Hepatocyte (in vitro differentiated cells): Measurements from ENCODE around the gene MAGI1. TPM values are rescaled to one million over a fixed set of nuclear protein-coding genes. Genes with fewer than 3 reads are reported as not detected.

Source experiments
- DNase-seq: peaks from one replicate; pipeline ENCODE4 v3.0.0-alpha.2; 2016; ENCODE audit warnings: low spot score
- H2AFZ ChIP-seq: fragments of 200-600 bp; sonication (generic); 2 replicates; pipeline ENCODE4 v1.6.0; 2016; ENCODE audit warnings: antibody characterized with exemption, mild to moderate bottlenecking
- H3K27ac ChIP-seq: fragments of 200-600 bp; sonication (generic); 2 replicates; pipeline ENCODE4 v1.5.1; 2016; ENCODE audit warnings: mild to moderate bottlenecking
- H3K27me3 ChIP-seq: fragments of 200-600 bp; sonication (generic); 2 replicates; pipeline ENCODE4 v1.6.1; 2016
- H3K36me3 ChIP-seq: fragments of 200-600 bp; sonication (generic); replicated peaks from 2 replicates; pipeline ENCODE4 v1.5.1; 2016; ENCODE audit warnings: low read depth; ENCODE audit not compliant: insufficient read depth
- H3K4me1 ChIP-seq: fragments of 200-600 bp; sonication (generic); 2 replicates; pipeline ENCODE4 v1.5.1; 2016; ENCODE audit warnings: mild to moderate bottlenecking, moderate library complexity; ENCODE audit not compliant: insufficient read depth
- H3K4me2 ChIP-seq: fragments of 200-600 bp; sonication (generic); 2 replicates; pipeline ENCODE4 v1.6.0; 2016
- H3K4me3 ChIP-seq: fragments of 200-600 bp; sonication (generic); 2 replicates; pipeline ENCODE4 v1.5.1; 2016; ENCODE audit warnings: mild to moderate bottlenecking
- H3K79me2 ChIP-seq: fragments of 200-600 bp; sonication (generic); 2 replicates; pipeline ENCODE4 v1.6.0; 2017; ENCODE audit warnings: mild to moderate bottlenecking
- H3K9me2 ChIP-seq: fragments of 200-600 bp; sonication (generic); replicated peaks from 2 replicates; pipeline ENCODE4 v1.6.0; 2017; ENCODE audit warnings: mild to moderate bottlenecking; ENCODE audit not compliant: insufficient read depth
- H3K9me3 ChIP-seq: fragments of 200-600 bp; sonication (generic); 2 replicates; pipeline ENCODE4 v1.5.1; 2016; ENCODE audit warnings: low read depth, mild to moderate bottlenecking
- H4K20me1 ChIP-seq: fragments of 200-600 bp; sonication (generic); 2 replicates; pipeline ENCODE4 v1.6.0; 2016; ENCODE audit warnings: mild to moderate bottlenecking; ENCODE audit not compliant: insufficient read depth, poor library complexity, severe bottlenecking
- EZH2 ChIP-seq: fragments of 200-600 bp; sonication (generic); IDR thresholded peaks from 2 replicates; pipeline ENCODE4 v1.6.1; 2016; ENCODE audit warnings: antibody characterized with exemption, mild to moderate bottlenecking, borderline replicate concordance
- EZH2phosphoT487 ChIP-seq: fragments of 200-600 bp; sonication (generic); IDR thresholded peaks from one replicate; pipeline ENCODE4 v1.6.1; 2018; ENCODE audit warnings: antibody characterized with exemption, mild to moderate bottlenecking, low read depth, moderate library complexity; ENCODE audit not compliant: unreplicated experiment, severe bottlenecking
- WGBS: methylation state at CpG from one replicate; pipeline ENCODE4 v1.1.6; 2016; ENCODE audit warnings: low lambda C conversion rate; ENCODE audit errors: missing lambda C conversion rate; 5-methylcytosine and 5-hydroxymethylcytosine counted together
- polyA plus RNA-seq: library from polyadenylated mRNA; unstranded; fragments of >200 nt; fragmentation: Nextera tagmentation; extraction: Ambion mirVana; gene quantifications from 2 replicates; pipeline ENCODE4 v1.2.1, GENCODE V29; 2016
- total RNA-seq: library from RNA; depleted of rRNA; stranded (reverse); fragments of >200 nt; gene quantifications from 2 replicates; pipeline ENCODE4 v1.2.3, GENCODE V29; 2014
- TF ChIP-seq, protein P1 (sequence below): fragments of 200-600 bp; sonication (generic); IDR thresholded peaks from 2 replicates; pipeline ENCODE4 v1.5.1; 2016; ENCODE audit warnings: antibody characterized with exemption, mild to moderate bottlenecking; ENCODE audit not compliant: poor library complexity

MAGI1 gene
- total and polyA plus RNA-seq, 2 experiments from 2014 or later: 26.2 to 43.5 TPM

DNA sequence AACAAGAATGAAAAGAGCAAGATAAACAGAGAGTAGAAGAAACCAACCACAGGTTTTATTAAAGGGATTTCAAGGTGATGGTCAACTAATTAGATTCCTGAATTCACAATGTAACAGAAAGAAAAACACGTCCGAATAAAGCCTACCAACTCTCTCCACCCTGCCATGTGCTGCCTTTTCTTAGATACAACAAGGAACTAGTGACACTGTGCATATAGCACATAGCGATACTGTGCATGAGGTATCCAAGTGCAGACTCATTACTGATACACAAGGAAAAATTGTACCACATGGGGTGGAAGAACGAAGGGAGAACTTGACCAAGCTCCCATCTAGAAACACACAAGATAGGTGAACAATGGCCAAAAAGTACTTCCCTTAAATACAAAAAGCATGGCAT is 154.6 kb downstream of the MAGI1 start:
- Histone ChIP-seq H3K79me2 (peaks cover 85% of the 10 kb centered on the region), H3K27me3 (no peaks in the 10 kb centered on the region), H3K9me3 (no peaks in the 10 kb centered on the region), H4K20me1 (no peaks in the 10 kb centered on the region), H3K4me3 (no peak overlapping the region), H3K27ac (peak overlapping the region; percentile 61), H3K36me3 (no peaks in the 10 kb centered on the region), H2AFZ (no peak overlapping the region), H3K4me1 (peaks cover 4% of the 10 kb centered on the region), H3K4me2 (peak overlapping the region; percentile 60), H3K9me2 (no peaks in the 10 kb centered on the region)
- TF ChIP-seq EZH2phosphoT487 (no peak), EZH2 (no peak)
- TF ChIP-seq, protein P1, sequence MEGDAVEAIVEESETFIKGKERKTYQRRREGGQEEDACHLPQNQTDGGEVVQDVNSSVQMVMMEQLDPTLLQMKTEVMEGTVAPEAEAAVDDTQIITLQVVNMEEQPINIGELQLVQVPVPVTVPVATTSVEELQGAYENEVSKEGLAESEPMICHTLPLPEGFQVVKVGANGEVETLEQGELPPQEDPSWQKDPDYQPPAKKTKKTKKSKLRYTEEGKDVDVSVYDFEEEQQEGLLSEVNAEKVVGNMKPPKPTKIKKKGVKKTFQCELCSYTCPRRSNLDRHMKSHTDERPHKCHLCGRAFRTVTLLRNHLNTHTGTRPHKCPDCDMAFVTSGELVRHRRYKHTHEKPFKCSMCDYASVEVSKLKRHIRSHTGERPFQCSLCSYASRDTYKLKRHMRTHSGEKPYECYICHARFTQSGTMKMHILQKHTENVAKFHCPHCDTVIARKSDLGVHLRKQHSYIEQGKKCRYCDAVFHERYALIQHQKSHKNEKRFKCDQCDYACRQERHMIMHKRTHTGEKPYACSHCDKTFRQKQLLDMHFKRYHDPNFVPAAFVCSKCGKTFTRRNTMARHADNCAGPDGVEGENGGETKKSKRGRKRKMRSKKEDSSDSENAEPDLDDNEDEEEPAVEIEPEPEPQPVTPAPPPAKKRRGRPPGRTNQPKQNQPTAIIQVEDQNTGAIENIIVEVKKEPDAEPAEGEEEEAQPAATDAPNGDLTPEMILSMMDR: no peak
- 45% methylated on average over 4 of the region's 4 CpGs for WGBS
- no peak for DNase-seq

DNA sequence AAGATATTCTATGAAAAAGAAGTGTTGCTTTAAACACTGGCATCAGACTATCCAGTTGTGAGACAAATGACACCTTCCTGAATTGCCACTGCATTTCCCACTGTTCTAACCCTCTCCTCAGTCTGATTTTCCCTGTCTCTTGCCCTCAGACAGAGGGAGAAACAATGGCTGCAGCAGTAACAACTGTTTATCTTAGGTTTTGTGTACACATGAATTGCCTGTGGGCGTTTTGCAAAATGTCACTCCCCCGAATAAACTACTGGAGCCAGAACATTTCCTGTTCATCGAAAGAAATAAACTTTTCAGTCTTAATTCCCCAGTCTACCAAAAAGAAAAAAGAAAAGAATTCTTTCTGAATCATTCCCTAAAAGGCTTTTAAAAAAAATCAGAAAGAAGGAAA is 155.1 kb downstream of the MAGI1 start:
- H3K4me1 ChIP-seq: peaks cover 4% of the 10 kb centered on the region
- no peak overlapping the region for H2AFZ ChIP-seq
- H3K9me2 ChIP-seq: no peaks in the 10 kb centered on the region
- H3K36me3 ChIP-seq: no peaks in the 10 kb centered on the region
- H3K4me2 ChIP-seq: peak overlapping the region; percentile 60
- H3K9me3 ChIP-seq: no peaks in the 10 kb centered on the region
- WGBS: 8% methylated on average over 3 of the region's 3 CpGs
- peak; percentile 49 for DNase-seq
- H3K27me3 ChIP-seq: no peaks in the 10 kb centered on the region
- no peak overlapping the region for H3K4me3 ChIP-seq
- TF ChIP-seq EZH2 (no peak), EZH2phosphoT487 (no peak)
- TF ChIP-seq, protein P1: no peak
- no peaks in the 10 kb centered on the region for H4K20me1 ChIP-seq
- peaks cover 86% of the 10 kb centered on the region for H3K79me2 ChIP-seq
- H3K27ac ChIP-seq: peak overlapping the region; percentile 61

DNA sequence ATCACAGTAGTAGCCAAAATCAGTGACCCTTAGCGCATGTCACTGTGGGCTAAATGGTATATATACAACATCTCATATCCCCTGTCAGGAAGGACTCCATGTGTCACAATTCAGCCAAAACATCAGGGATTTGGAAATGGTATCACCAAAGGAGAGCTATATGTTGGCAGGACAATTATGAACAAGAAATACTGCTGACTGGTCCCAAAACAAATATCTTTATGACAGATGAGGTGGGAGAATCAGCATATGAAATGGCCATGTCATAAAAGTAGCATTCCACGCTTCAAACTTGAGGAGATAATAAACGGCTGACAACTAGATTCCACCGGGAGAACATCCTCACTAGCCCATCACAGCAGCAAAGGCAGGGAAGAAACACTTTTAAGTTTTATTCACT is 158.4 kb downstream of the MAGI1 start:
- Histone ChIP-seq H2AFZ (no peak overlapping the region), H3K4me2 (no peak overlapping the region), H3K4me3 (no peak overlapping the region), H3K4me1 (peaks cover 4% of the 10 kb centered on the region), H3K36me3 (no peaks in the 10 kb centered on the region), H3K27ac (no peak overlapping the region), H3K27me3 (no peaks in the 10 kb centered on the region), H3K79me2 (peaks cover 83% of the 10 kb centered on the region), H3K9me3 (no peaks in the 10 kb centered on the region), H3K9me2 (no peaks in the 10 kb centered on the region), H4K20me1 (peaks cover 6% of the 10 kb centered on the region)
- 63% methylated on average over 4 of the region's 4 CpGs for WGBS
- DNase-seq: no peak
- TF ChIP-seq EZH2phosphoT487 (no peak), EZH2 (no peak)
- TF ChIP-seq, protein P1: no peak

DNA sequence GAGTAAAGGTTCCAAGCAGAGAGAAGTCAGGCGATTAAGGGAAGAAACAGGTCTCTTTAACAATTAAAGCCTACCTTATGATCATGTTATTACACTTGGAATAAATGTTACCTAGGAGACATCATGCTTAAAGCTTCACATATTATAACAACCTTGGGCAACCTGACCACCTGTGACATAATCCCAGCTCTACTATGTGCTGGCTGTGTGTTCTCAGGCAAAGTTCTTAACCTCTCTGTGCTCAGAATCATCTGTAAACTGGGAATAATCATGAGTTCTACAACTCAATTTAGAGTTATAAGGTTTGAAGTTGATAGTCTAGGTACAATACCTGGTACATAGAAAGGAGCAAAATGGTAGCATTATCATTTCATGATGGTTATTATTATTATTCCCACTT is 159.3 kb downstream of the MAGI1 start:
- Histone ChIP-seq H3K27me3 (no peaks in the 10 kb centered on the region), H3K4me1 (peaks cover 4% of the 10 kb centered on the region), H2AFZ (no peak overlapping the region), H3K9me2 (no peaks in the 10 kb centered on the region), H3K4me3 (no peak overlapping the region), H3K79me2 (peaks cover 83% of the 10 kb centered on the region), H3K9me3 (no peaks in the 10 kb centered on the region), H3K27ac (no peak overlapping the region), H3K4me2 (no peak overlapping the region), H4K20me1 (peaks cover 6% of the 10 kb centered on the region), H3K36me3 (no peaks in the 10 kb centered on the region)
- TF ChIP-seq, protein P1: no peak
- TF ChIP-seq EZH2phosphoT487 (no peak), EZH2 (no peak)
- 100% methylated on average over 1 of the region's 1 CpG for WGBS
- DNase-seq: no peak
